ENCODE measurements around the gene SERPINE2.

- TF ChIP-seq, protein P1, sequence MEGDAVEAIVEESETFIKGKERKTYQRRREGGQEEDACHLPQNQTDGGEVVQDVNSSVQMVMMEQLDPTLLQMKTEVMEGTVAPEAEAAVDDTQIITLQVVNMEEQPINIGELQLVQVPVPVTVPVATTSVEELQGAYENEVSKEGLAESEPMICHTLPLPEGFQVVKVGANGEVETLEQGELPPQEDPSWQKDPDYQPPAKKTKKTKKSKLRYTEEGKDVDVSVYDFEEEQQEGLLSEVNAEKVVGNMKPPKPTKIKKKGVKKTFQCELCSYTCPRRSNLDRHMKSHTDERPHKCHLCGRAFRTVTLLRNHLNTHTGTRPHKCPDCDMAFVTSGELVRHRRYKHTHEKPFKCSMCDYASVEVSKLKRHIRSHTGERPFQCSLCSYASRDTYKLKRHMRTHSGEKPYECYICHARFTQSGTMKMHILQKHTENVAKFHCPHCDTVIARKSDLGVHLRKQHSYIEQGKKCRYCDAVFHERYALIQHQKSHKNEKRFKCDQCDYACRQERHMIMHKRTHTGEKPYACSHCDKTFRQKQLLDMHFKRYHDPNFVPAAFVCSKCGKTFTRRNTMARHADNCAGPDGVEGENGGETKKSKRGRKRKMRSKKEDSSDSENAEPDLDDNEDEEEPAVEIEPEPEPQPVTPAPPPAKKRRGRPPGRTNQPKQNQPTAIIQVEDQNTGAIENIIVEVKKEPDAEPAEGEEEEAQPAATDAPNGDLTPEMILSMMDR (IDR thresholded peaks at IDR 0.05; ENCODE audit: low read depth, low read length, poor library complexity, severe bottlenecking): no peak
- TF ChIP-seq EZH2phosphoT487 (IDR thresholded peaks at IDR 0.05; ENCODE audit: borderline replicate concordance, low read length): no peak
Measured at GRCh38 chr2:224027931-224028330, 11.2 kb downstream of the SERPINE2 start.
